Measurements from ENCODE around the gene TANGO6.
"Not testable (repeated sequence)": the region's sequence is repeated elsewhere in the genome, so short reads cannot be mapped to it uniquely, and the experiment has no call there.

The TANGO6 gene

GRCh38 chr16:69051517-69051830, 208.1 kb downstream of the TANGO6 start:
- H3K4me1 ChIP-seq (ENCODE audit: control insufficient read depth, low read depth, low read length); H3K27ac ChIP-seq (ENCODE audit: low read length); H3K27me3 ChIP-seq (ENCODE audit: control insufficient read depth, insufficient read depth, low read length); H3K9me3 ChIP-seq (ENCODE audit: control insufficient read depth, low read depth, low read length); H3K4me3 ChIP-seq (ENCODE audit: low read length); H3K36me3 ChIP-seq (ENCODE audit: control insufficient read depth, low read depth, low read length); H3K9ac ChIP-seq (ENCODE audit: low read length): not testable (repeated sequence)

- Histone ChIP-seq H3K36me3 (ENCODE audit: control insufficient read depth, low read depth, low read length) (no peaks in the 10 kb centered on the region), H3K9ac (ENCODE audit: low read length) (no peak overlapping the region), H3K27ac (ENCODE audit: low read length) (no peak overlapping the region), H3K9me3 (ENCODE audit: control insufficient read depth, low read depth, low read length) (no peaks in the 10 kb centered on the region), H3K4me1 (ENCODE audit: control insufficient read depth, low read depth, low read length) (no peaks in the 10 kb centered on the region), H3K27me3 (ENCODE audit: control insufficient read depth, insufficient read depth, low read length) (no peaks in the 10 kb centered on the region), H3K4me3 (ENCODE audit: low read length) (no peak overlapping the region)
Observed at GRCh38 chr16:69055008-69055407, 211.7 kb downstream of the TANGO6 start.

GRCh38 chr16:69055980-69056379, 212.6 kb downstream of the TANGO6 start:
- Histone ChIP-seq H3K4me1 (ENCODE audit: control insufficient read depth, low read depth, low read length) (no peaks in the 10 kb centered on the region), H3K27ac (ENCODE audit: low read length) (no peak overlapping the region), H3K36me3 (ENCODE audit: control insufficient read depth, low read depth, low read length) (no peaks in the 10 kb centered on the region), H3K27me3 (ENCODE audit: control insufficient read depth, insufficient read depth, low read length) (no peaks in the 10 kb centered on the region), H3K9ac (ENCODE audit: low read length) (no peak overlapping the region), H3K4me3 (ENCODE audit: low read length) (no peak overlapping the region), H3K9me3 (ENCODE audit: control insufficient read depth, low read depth, low read length) (no peaks in the 10 kb centered on the region)

GRCh38 chr16:69056421-69056820, 213.1 kb downstream of the TANGO6 start:
- Histone ChIP-seq H3K4me3 (ENCODE audit: low read length) (no peak overlapping the region), H3K9ac (ENCODE audit: low read length) (no peak overlapping the region), H3K27ac (ENCODE audit: low read length) (no peak overlapping the region), H3K4me1 (ENCODE audit: control insufficient read depth, low read depth, low read length) (no peaks in the 10 kb centered on the region), H3K27me3 (ENCODE audit: control insufficient read depth, insufficient read depth, low read length) (no peaks in the 10 kb centered on the region), H3K36me3 (ENCODE audit: control insufficient read depth, low read depth, low read length) (no peaks in the 10 kb centered on the region), H3K9me3 (ENCODE audit: control insufficient read depth, low read depth, low read length) (no peaks in the 10 kb centered on the region)

- Histone ChIP-seq H3K4me1 (ENCODE audit: control insufficient read depth, low read depth, low read length) (no peaks in the 10 kb centered on the region), H3K27ac (ENCODE audit: low read length) (no peak overlapping the region), H3K36me3 (ENCODE audit: control insufficient read depth, low read depth, low read length) (no peaks in the 10 kb centered on the region), H3K27me3 (ENCODE audit: control insufficient read depth, insufficient read depth, low read length) (no peaks in the 10 kb centered on the region), H3K9me3 (ENCODE audit: control insufficient read depth, low read depth, low read length) (no peaks in the 10 kb centered on the region), H3K4me3 (ENCODE audit: low read length) (no peak overlapping the region), H3K9ac (ENCODE audit: low read length) (no peak overlapping the region)
Observed at GRCh38 chr16:69057400-69058378, 214.4 kb downstream of the TANGO6 start.

GRCh38 chr16:69063491-69063890, 220.2 kb downstream of the TANGO6 start:
- not testable (repeated sequence) for H3K27me3 ChIP-seq (ENCODE audit: control insufficient read depth, insufficient read depth, low read length); H3K9ac ChIP-seq (ENCODE audit: low read length); H3K4me3 ChIP-seq (ENCODE audit: low read length); H3K27ac ChIP-seq (ENCODE audit: low read length); H3K36me3 ChIP-seq (ENCODE audit: control insufficient read depth, low read depth, low read length); H3K9me3 ChIP-seq (ENCODE audit: control insufficient read depth, low read depth, low read length)
- H3K4me1 ChIP-seq (ENCODE audit: control insufficient read depth, low read depth, low read length): peaks cover 18% of the 10 kb centered on the region

GRCh38 chr16:69064124-69064763, 220.9 kb downstream of the TANGO6 start:
- no peaks in the 10 kb centered on the region for H3K9me3 ChIP-seq (ENCODE audit: control insufficient read depth, low read depth, low read length)
- peaks cover 18% of the 10 kb centered on the region for H3K4me1 ChIP-seq (ENCODE audit: control insufficient read depth, low read depth, low read length)
- H3K27me3 ChIP-seq (ENCODE audit: control insufficient read depth, insufficient read depth, low read length): no peaks in the 10 kb centered on the region
- no peak overlapping the region for H3K9ac ChIP-seq (ENCODE audit: low read length)
- H3K27ac ChIP-seq (ENCODE audit: low read length): no peak overlapping the region
- H3K36me3 ChIP-seq (ENCODE audit: control insufficient read depth, low read depth, low read length): no peaks in the 10 kb centered on the region
- H3K4me3 ChIP-seq (ENCODE audit: low read length): no peak overlapping the region

GRCh38 chr16:69064764-69065313, 221.5 kb downstream of the TANGO6 start:
- Histone ChIP-seq H3K4me3 (ENCODE audit: low read length) (no peak overlapping the region), H3K4me1 (ENCODE audit: control insufficient read depth, low read depth, low read length) (peaks cover 18% of the 10 kb centered on the region), H3K36me3 (ENCODE audit: control insufficient read depth, low read depth, low read length) (no peaks in the 10 kb centered on the region), H3K9ac (ENCODE audit: low read length) (no peak overlapping the region), H3K9me3 (ENCODE audit: control insufficient read depth, low read depth, low read length) (no peaks in the 10 kb centered on the region), H3K27me3 (ENCODE audit: control insufficient read depth, insufficient read depth, low read length) (no peaks in the 10 kb centered on the region), H3K27ac (ENCODE audit: low read length) (peak overlapping the region; percentile 17)

- H3K9me3 ChIP-seq (ENCODE audit: control insufficient read depth, low read depth, low read length): no peaks in the 10 kb centered on the region
- no peak overlapping the region for H3K9ac ChIP-seq (ENCODE audit: low read length)
- H3K4me3 ChIP-seq (ENCODE audit: low read length): no peak overlapping the region
- no peaks in the 10 kb centered on the region for H3K27me3 ChIP-seq (ENCODE audit: control insufficient read depth, insufficient read depth, low read length)
- H3K36me3 ChIP-seq (ENCODE audit: control insufficient read depth, low read depth, low read length): no peaks in the 10 kb centered on the region
- H3K27ac ChIP-seq (ENCODE audit: low read length): no peak overlapping the region
- peaks cover 37% of the 10 kb centered on the region for H3K4me1 ChIP-seq (ENCODE audit: control insufficient read depth, low read depth, low read length)
Observed at GRCh38 chr16:69069504-69069903, 226.2 kb downstream of the TANGO6 start.

- H3K27me3 ChIP-seq (ENCODE audit: control insufficient read depth, insufficient read depth, low read length): no peaks in the 10 kb centered on the region
- no peak overlapping the region for H3K4me3 ChIP-seq (ENCODE audit: low read length)
- H3K9ac ChIP-seq (ENCODE audit: low read length): no peak overlapping the region
- H3K36me3 ChIP-seq (ENCODE audit: control insufficient read depth, low read depth, low read length): no peaks in the 10 kb centered on the region
- H3K4me1 ChIP-seq (ENCODE audit: control insufficient read depth, low read depth, low read length): peaks cover 23% of the 10 kb centered on the region
- H3K9me3 ChIP-seq (ENCODE audit: control insufficient read depth, low read depth, low read length): no peaks in the 10 kb centered on the region
- H3K27ac ChIP-seq (ENCODE audit: low read length): no peak overlapping the region
Observed at GRCh38 chr16:69071036-69071435, 227.7 kb downstream of the TANGO6 start.

GRCh38 chr16:69072640-69072974, 229.3 kb downstream of the TANGO6 start:
- Histone ChIP-seq H3K36me3 (ENCODE audit: control insufficient read depth, low read depth, low read length) (no peaks in the 10 kb centered on the region), H3K9ac (ENCODE audit: low read length) (peak overlapping the region; percentile 6), H3K4me1 (ENCODE audit: control insufficient read depth, low read depth, low read length) (peaks cover 30% of the 10 kb centered on the region), H3K4me3 (ENCODE audit: low read length) (peak overlapping the region; percentile 25), H3K27ac (ENCODE audit: low read length) (peak overlapping the region; percentile 44), H3K27me3 (ENCODE audit: control insufficient read depth, insufficient read depth, low read length) (no peaks in the 10 kb centered on the region), H3K9me3 (ENCODE audit: control insufficient read depth, low read depth, low read length) (no peaks in the 10 kb centered on the region)

Data from iPS-18a (cell line).